GM21737 (cell line): ENCODE measurements around the gene CAGE1.
"Not testable (repeated sequence)": the region's sequence is repeated elsewhere in the genome, so short reads cannot be mapped to it uniquely, and the experiment has no call there.

Experiments
- ATAC-seq: cut with Tn5 transposase; IDR thresholded peaks from one replicate; pipeline ENCODE4 v1.9.1; 2021; ENCODE audit warnings: mild to moderate bottlenecking, moderate library complexity; ENCODE audit not compliant: unreplicated experiment

CAGE1 gene

DNA sequence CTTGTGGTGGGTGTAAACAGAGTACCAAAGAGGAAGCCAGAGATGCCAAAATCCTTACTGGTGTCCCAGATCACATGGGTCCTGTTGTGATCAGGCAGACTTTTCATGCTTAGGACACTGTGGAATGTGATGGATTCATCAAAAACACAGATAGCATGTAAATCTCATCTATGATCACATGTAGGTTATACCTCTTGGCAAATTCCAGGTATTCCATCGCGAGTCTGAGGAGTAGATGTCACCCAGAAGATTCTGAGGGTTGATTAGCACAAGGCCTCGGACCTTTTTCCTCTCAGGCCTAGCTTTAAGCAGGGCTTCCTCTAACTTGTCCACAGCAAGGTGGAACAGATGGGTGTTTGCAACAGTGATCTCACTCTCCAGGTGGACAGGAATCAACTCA, 48.3 kb downstream of the CAGE1 start:
- ATAC-seq, result no peak

DNA sequence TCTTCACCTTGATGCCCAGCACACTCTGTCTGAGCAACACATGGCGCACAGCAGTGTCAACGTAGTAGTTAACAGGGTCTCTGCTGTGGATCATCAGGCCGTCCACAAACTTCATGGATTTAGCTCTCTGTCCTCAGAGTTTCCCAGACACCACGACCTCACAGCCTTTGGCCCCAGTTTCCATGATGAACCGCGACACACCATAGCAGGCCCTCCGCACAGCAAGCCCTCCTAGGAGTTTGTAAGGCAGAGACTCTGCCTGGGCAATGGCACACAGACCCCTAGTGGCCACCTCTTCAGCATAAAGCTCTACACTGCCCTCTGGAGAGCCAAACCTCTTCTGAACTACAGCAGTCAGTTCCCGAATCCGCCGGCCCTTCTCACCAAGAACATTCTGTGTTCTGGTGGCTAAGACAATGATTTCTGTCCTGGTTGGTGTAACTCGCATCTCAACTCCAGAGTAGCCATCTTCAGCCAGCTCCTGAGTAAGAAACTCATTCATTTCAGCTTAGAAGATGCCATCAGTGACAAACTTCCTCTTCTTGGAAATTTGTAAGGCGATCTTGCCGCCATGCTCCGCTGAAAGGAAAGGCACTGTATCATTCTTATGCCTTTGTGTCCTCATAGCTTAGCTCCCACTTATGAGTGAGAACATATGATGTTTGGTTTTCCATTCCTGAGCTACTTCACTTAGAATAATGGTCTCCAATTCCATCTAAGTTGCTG, 50.4 kb downstream of the CAGE1 start:
- not testable (repeated sequence) for ATAC-seq

DNA sequence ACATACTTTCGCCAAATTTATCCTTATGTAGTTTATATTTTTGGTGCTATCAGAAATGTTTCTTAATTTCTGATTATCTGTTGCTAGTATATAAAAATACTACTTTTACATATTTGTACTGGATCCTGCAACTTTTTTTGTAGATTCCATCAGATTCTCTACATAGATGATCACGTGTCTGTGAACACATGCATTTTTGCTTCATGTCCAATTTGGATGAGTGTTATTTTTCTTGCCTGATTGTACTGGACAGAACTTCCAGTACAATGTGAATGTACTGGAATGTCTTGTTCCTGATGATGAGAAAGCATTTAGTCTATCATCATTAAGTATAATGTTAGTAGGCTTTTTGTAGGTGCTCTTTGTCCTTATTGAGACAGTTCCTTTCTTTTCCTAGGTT, 51.5 kb downstream of the CAGE1 start:
- no peak for ATAC-seq

DNA sequence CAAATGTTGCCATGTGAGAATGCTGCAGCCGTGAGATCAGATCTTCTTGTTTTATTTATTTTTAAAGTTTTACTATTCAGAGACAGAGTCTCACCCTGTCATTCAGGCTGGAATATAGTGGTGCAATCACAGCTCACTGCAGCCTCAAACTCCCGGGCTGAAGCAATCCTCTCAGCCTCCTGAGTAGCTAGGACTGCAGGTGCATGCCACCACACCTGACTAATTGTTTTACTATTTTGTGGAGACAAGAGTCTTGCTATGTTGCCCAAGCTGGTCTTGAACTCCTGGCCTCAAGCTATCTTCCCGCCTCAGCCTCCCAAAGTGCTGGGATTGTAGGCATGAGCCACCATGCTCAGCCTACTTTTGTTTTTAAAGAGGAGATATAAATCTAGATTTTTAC, 54.0 kb downstream of the CAGE1 start:
- no peak for ATAC-seq

DNA sequence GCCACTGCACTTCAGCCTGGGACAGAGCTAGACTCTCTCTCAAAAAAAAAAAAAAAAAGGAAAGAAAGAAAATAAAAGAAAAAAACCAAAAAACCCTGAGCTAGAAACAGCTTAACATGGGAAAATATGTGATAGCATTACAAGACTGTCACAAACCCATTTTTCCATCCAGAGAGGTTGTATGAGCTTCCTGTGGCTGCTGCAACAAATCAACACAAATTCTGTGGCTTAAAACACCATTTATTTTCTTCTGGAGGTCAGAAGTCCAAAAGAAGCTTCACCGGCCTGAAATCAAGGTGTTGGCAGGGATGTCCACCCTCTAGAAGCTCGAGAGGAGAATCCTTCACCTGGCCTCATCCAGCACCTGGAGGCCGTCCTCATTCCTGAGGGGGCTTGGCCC, 54.9 kb downstream of the CAGE1 start:
- no peak for ATAC-seq

DNA sequence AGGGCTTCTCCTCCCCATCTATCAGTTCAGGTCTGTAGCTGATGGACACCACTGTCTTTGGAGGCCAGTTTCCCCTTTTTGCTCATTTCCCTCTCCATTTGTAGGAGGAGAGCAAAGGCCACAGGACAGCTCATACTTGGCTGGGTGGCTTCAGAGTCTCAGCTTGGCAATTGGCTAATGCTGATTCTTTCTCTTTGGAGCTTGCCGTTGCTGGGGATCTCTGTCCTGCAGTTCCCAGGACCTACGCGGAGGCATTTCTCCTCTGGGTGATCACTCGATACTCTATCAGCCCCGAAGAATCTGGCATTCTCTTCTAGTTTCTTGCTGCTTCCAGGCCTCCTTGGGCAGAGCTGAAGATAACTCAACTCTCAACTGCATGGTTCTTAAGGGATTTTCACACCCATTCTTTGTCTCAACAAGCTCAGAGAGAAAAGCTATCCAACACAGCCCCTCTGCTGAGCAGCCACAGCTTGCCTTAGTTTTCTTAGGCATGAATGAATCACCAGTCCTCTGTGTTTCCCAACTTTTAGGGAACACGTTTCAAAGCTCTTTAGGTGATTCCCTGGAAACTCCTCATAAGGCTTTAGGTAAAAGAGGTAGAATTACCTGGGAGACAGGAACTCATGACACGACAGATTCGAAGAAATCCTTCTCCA, 57.3 kb downstream of the CAGE1 start:
- ATAC-seq, result no peak

DNA sequence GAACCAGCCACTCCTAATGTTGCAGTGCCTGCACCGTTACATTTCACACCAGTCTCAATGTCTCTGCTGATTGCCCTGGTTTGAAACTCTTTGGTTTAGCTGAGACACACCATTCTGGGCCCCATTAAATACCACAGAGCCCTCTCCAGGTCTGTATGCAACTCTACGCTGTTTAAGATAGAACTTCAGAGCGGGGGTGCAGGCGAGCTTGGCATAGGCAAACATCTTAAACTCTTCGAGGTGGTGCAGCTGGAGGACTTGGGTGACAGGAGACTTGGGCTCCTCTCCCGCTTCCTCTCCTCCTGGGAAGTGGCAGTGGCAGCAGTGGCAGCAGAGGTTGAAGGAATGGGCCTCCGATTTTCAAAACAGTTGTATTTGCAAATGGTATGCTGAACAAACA, 58.1 kb downstream of the CAGE1 start:
- no peak for ATAC-seq

DNA sequence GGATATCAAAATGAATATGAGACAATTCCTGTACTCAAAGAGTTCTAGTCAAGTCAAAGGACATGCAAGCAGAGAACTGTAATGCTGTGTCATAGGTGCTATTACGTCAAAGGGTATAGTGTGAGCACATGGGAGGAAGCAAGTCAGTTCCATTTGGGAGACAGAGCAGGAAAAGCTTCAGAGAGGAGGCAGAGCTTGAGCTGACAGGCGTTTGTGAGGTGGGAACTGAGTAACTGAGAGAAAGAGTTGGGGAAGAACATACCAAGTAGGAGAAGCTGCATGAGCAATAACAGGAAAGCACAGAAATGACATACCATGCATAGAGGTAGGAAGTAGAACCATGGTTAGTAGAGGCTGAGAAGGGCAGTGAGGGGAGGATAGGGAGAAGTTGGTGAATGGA, 61.3 kb downstream of the CAGE1 start:
- no peak for ATAC-seq

DNA sequence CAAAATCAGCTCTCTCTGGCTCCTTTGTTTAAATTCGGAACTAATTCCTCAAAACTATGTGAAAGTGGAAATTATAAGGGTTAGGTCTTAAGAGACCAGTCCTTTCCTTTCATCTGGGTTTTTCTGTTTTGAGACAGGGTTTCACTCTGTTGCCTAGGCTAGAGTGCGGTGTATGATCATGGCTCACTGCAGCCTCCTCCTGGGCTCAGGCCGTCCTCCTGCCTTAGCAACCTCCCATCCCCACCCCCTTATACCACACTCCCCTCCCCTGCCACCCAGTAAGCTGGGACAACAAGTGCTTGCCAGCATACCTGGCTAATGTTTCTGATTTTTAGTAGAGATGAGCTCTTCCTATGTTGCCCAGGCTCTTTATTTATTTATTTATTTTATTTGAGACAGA, 63.8 kb downstream of the CAGE1 start:
- ATAC-seq, result no peak

DNA sequence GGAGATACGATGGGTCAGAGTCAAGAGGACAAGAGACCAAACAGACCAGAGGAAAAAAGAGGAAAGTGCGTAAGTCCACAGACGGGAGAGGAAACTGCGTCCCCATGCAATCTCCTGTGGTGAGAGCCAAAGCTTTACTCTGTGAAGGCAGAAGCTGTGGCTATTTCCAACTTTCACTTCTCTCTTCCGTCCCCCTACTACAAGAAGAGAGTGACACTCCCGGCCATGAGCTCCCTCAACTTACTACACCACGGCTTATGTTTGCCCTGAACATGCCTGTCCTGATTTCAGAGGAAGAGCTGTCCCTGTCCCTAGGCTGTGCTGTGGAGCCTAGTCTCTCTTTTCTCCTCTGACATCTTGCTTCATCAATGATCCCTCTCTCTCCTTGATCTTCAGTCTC, 65.0 kb downstream of the CAGE1 start:
- peak; percentile 57 for ATAC-seq

DNA sequence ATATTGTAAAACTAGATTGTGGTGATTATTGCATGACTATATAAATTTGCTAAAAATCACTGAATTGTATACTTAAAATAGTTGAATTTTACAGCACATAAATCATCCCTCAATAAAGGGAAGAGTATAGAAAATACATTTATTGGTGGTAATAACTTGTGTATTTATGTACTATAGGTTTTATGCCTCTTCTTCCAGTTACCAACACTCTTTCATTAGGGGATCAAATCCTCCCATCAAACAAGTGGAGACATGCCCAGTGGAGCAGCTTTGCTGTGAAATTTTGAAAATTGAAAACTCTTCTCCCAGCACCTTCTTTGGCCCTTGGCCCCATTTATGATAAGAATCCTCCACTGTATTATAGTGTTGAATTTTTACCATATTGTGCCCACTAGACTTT, 66.5 kb downstream of the CAGE1 start:
- no peak for ATAC-seq

DNA sequence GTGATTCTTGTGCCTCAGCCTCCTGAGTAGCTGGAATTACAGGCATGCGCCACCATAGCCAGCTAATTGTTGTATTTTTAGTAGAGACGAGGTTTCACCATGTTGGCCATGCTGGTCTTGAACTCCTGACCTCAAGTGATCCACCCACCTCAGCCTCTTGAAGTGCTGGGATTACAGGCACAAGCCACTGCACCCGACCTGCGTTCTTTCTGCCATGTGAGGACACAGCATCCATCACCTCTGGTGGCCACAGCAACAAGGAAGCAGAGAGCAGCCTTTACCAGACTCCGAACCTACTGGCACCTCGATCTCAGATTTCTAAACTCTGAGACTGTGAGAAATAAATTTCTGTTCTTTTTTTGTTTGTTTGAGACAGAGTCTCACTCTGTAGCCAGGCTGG, 67.7 kb downstream of the CAGE1 start:
- not testable (repeated sequence) for ATAC-seq

DNA sequence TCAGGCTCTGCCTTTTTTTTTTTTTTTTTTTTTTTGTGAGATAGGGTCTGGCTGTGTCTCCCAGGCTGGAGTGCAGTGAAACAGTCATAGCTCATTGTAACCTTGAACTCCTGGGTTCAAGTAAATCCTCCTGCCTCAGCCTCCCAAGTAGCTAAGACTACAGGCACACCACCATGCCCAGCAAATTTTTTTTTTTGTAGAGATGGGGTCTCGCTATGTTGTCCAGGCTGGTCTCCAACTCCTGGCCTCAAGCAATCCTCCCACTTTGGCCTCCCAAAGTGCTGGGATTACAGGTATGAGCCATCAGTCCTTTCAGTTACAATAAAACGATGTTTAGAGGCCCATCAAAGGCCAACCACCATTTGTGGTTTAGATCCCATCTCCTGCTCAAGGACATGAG, 70.1 kb downstream of the CAGE1 start:
- ATAC-seq, result not testable (repeated sequence)

DNA sequence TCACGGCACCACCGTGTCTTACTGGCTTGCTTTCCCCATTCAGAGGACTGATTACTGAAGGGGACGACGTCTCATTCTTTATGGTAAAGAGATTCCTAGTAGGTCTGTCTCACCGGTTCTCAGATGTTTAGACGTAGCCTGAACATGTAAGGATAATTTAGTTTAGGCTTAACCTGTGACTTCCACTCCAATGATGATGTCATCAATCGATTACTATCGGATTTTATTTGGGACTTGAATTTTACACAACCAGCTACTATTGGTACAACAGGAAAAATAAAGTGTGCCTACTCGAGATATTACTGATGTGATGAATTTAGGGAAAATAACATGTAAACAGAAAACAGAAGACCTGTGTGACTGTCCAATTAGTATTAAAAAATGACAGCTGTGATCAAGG, 72.0 kb downstream of the CAGE1 start:
- ATAC-seq, result no peak

DNA sequence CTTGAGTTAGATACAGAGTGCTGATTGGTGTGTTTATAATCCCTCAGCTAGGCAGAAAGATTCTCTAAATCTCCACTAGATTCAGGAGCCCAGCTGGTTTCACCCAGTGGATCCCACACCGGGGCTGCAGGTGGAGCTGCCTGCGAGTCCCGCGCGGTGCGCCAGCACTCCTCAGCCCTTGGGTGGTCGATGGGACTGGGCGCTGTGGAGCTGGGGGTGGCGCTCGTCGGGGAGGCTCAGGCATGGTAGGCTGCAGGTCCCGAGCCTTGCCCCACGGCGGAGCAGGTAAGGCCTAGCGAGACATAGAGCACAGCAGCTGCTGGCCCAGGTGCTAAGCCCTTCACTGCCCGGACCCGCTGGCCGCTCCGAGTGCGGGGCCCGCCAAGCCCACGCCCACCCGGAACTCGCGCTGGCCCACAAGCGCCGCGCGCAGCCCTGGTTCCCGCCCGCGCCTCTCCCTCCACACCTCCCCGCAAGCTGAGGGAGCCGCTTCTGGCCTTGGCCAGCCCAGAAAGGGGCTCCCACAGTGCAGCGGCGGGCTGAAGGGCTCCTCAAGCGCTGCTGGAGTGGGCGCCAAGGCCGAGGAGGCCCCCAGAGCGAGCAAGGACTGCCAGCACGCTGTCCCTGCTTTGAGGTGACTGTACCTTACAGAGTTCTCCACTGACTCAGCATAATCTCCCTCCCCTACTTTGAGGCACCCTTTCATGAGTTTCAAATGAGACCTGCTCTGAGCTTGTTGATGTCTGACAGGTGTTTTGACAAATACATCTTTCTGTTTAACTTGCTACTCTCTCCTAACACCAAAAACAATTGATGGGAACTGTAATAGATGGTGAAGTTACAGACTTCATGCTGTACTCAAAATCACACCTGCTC, 72.6 kb downstream of the CAGE1 start:
- ATAC-seq, result no peak

DNA sequence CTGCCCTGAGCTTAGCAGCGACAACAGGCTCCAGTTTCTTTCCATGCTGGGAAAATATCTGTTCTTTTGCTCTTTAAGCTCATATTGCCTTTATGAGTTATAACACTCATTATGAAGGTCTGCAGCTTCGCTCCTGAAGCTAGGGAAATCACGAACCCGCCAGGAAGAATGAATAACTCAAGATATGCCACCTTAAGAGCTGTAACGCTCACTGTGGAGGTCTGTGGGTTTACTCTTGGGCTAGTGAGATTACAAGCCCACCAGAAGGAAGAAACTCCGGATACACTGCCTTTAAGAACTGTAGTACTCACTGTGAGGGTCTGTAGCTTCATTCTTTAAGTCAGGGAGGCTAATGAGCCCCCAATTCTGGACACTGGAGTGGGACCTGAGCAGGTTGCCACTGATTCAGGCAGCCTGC, 73.6 kb downstream of the CAGE1 start:
- ATAC-seq, result no peak

DNA sequence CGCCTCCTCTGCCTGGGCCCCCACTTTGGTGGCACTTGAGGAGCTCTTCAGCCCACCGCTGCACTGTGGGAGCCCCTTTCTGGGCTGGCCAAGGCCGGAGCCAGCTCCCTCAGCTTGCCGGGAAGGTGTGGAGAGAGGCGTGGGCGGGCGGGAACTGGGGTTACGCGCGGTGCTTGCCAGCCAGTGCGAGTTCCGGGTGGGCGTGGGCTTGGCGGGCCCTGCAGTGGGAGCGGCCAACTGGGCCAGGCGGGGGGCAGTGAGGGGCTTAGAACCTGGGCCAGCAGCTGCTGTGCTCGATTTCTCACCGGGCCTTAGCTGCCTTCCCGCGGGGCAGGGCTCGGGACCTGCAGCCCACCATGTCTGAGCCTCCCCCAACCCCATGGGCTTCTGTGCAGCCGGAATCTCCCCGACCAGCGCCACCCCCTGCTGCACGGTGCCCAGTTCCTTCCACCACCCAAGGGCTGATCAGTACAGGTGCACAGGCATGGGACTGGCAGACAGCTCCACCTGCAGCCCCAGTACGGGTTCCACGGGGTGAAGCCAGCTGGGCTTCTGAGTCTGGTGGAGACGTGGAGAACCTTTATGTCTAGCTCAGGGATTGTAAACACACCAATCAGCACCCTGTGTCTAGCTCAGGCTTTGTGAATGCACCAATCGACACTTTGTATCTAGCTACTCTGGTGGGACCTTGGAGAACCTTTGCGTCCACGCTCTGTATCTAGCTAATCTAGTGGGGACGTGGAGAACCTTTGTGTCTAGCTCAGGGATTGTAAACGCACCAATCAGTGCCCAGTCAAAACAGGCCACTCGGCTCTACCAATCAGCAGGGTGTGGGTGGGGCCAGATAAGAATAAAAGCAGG, 74.2 kb downstream of the CAGE1 start:
- not testable (repeated sequence) for ATAC-seq

DNA sequence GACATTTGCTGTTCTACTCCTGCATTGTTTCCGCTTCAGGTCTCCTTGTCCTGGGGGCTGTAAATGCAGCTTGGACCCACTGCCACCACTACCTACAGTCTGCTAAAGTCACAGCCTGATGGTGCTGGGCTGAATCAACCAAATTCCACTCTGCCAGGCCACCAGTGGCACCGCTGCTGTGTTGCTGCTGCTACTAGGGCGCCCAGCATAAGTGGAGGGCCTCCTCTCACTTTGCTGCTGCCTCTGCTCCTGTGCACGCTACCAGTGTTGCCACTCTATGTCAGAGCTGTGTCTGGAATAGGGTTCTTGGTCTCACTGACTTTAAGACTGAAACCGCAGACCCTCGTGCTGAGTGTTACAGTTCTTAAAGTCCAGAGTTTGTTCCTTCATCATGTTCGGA, 75.1 kb downstream of the CAGE1 start:
- ATAC-seq, result no peak

DNA sequence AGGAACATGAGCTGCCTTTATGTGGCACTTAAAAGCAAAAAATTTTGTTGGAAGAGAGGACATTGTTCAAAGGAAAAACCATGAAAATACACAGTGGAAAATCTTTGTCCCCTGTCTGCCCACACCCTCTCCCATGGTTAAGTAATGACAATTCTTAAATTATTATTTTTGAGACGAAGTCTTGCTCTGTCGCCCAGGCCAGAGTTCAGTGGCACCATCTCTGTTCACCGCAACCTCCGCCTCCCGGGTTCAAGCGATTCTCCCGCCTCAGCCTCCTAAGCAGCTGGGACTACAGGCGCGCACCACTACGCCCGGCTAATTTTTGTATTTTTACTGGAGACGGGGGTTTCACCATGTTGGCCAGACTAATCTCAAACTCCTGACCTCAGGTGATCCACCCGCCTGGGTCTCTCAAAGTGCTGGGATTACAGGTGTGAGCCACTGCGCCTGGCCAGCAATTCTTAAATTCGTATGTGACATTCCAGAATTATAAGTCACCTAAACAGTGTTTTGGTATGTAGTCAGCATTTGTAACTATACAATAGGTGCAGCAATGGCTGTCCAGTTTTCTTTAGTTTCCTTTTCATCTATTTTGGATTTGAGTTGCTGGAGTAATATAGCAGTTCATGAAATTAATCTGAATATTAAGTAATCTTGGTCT, 75.9 kb downstream of the CAGE1 start:
- no peak for ATAC-seq
